Transverse colon (tissue), 4 donors: ENCODE results near the gene SCNN1A. TPM values are rescaled to one million over a fixed set of nuclear protein-coding genes. Genes with fewer than 3 reads are reported as not detected.
A peak's percentile ranks its signal among the peaks of the same experiment; 100 is the strongest.

Source experiments
- DNase-seq: peaks from one replicate; pipeline ENCODE4 v3.0.0-alpha.2; 2019
- H3K27ac ChIP-seq, 4 donors: fragments of 200-600 bp; sonication (generic); 2 replicates each; pipeline ENCODE4 v1.5.1; 2016 to 2018; ENCODE audit warnings: inconsistent platforms in 4 of 4
- H3K27me3 ChIP-seq: fragments of 200-600 bp; sonication (generic); 2 replicates; pipeline ENCODE4 v1.5.1; 2017; ENCODE audit warnings: inconsistent platforms
- H3K36me3 ChIP-seq, 4 donors: fragments of 200-600 bp; sonication (generic); 2 replicates each; pipeline ENCODE4 v1.5.1; 2017 to 2019; ENCODE audit warnings: inconsistent platforms in 4 of 4
- H3K4me1 ChIP-seq, 4 donors: fragments of 200-600 bp; sonication (generic); 2 replicates each; pipeline ENCODE4 v1.5.1; 2017 to 2020; ENCODE audit warnings: inconsistent platforms in 4 of 4
- H3K4me3 ChIP-seq, 4 donors: fragments of 200-600 bp; sonication (generic); 1 replicate in 1 of 4; 2 replicates in 3 of 4; pipeline versions ENCODE4 v1.5.1 to v1.6.1; 2017 to 2019; ENCODE audit warnings: inconsistent platforms in 4 of 4
- H3K9me3 ChIP-seq, 2 donors: fragments of 200-600 bp; sonication (generic); 2 replicates each; pipeline ENCODE4 v1.5.1; 2017 to 2019; ENCODE audit warnings: inconsistent platforms in 2 of 2
- EP300 ChIP-seq: sonication (generic); formaldehyde crosslinking; IDR thresholded peaks from one replicate; pipeline ENCODE4 v1.6.1; 2017; ENCODE audit warnings: antibody characterized with exemption, low read depth
- POLR2A ChIP-seq: fragments of 450-650 bp; IDR thresholded peaks from one replicate; pipeline ENCODE4 v1.6.1; 2016; ENCODE audit warnings: antibody characterized with exemption, mild to moderate bottlenecking, moderate library complexity
- POLR2AphosphoS5 ChIP-seq, 3 donors: sonication (generic); formaldehyde crosslinking; IDR thresholded peaks; one replicate each; pipeline ENCODE4 v1.6.1; 2016; ENCODE audit warnings: antibody characterized with exemption in 3 of 3
- WGBS, 2 donors: methylation state at CpG; one replicate each; pipeline ENCODE4 v1.1.5; 2018; ENCODE audit warnings: low coverage in 1 of 2; 5-methylcytosine and 5-hydroxymethylcytosine counted together
- in situ Hi-C, 4 donors: fragments of 200-750 bp; cut with MboI; loops; one replicate each; pipeline versions ENCODE4 v1.15.0 to v1.15.1; 2017; ENCODE audit warnings: low sequenced_read_pairs in 3 of 4, low pct_ligation_motif_present in 1 of 4, low pct_unique_long_range_greater_than_20kb in 1 of 4
- intact Hi-C: fragments of 100-400 bp; cut with DNase I; formaldehyde crosslinking; loops from one replicate; pipeline ENCODE4 v1.15.1; 2023; ENCODE audit warnings: low total_unique reads
- total RNA-seq, 4 donors: library from RNA; depleted of rRNA; stranded (reverse); fragments of >200 nt; gene quantifications; one replicate each; pipeline ENCODE4 v1.1.0, GENCODE V29; 2016
- TF ChIP-seq, protein P1 (sequence below), 5 experiments: fragments of 200-600 bp in 3 of 5; fragments of 450-650 bp in 2 of 5; sonication (generic) in 3 of 5; IDR thresholded peaks; 1 replicate in 2 of 5; 2 replicates in 3 of 5; pipeline ENCODE4 v1.5.1; 2016 to 2017; ENCODE audit warnings: antibody characterized with exemption in 5 of 5, inconsistent platforms in 3 of 5, mild to moderate bottlenecking in 2 of 5, moderate library complexity in 1 of 5

Gene SCNN1A
- total RNA-seq, 4 donors from 2014 or later: 151 to 757 (median 502) TPM

DNA sequence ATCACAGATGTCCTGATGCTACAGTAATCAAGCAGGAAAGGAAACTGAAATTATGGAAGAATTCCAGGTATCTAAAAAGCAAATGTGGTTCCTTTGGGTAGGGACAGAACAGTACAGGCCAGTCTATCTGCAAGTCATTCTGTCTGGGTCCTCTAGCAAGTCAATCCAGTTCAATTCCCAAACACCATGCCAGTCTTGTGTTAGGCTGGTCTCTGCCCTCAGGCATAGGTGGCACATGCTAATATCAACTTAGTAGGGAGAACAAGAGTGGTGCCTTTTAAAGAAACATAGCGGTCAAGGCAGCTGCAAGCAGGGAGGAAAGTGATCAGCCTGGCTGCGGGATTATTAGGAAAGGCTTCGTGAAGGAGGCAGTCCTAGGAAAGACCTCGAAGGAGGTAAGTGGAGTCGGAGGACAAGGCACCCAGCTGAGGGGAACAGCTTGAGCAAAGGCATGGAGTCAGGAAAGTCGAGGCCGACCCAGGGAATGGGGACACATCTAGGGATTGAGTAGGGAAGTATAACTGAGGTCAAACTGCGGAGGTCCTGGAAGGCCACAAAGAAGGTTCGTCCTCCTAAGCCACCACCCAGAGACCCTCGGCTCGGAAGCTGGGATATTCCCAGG, 68.7 kb downstream of the SCNN1A start:
- peaks cover 13% of the 10 kb centered on the region for H3K27me3 ChIP-seq
- no peak for DNase-seq
- no peak for TF ChIP-seq POLR2AphosphoS5 (IDR thresholded peaks at IDR 0.05)
- TF ChIP-seq, protein P1, sequence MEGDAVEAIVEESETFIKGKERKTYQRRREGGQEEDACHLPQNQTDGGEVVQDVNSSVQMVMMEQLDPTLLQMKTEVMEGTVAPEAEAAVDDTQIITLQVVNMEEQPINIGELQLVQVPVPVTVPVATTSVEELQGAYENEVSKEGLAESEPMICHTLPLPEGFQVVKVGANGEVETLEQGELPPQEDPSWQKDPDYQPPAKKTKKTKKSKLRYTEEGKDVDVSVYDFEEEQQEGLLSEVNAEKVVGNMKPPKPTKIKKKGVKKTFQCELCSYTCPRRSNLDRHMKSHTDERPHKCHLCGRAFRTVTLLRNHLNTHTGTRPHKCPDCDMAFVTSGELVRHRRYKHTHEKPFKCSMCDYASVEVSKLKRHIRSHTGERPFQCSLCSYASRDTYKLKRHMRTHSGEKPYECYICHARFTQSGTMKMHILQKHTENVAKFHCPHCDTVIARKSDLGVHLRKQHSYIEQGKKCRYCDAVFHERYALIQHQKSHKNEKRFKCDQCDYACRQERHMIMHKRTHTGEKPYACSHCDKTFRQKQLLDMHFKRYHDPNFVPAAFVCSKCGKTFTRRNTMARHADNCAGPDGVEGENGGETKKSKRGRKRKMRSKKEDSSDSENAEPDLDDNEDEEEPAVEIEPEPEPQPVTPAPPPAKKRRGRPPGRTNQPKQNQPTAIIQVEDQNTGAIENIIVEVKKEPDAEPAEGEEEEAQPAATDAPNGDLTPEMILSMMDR (IDR thresholded peaks at IDR 0.05): no peak
- no peak for TF ChIP-seq POLR2A
- no peak for TF ChIP-seq EP300
- no peak overlapping the region for H3K27ac ChIP-seq
- WGBS, 2 donors: 89 to 92% methylated on average over 7 to 11 of the region's 11 CpGs
- no peaks in the 10 kb centered on the region for H3K9me3 ChIP-seq
- H3K4me1 ChIP-seq: peaks cover 0 to 42% (median 26%) of the 10 kb centered on the region in 4 donors
- H3K36me3 ChIP-seq: no peaks in the 10 kb centered on the region
- in situ Hi-C loops (no loop called here), intact Hi-C loops (no loop called here)
- no peak overlapping the region for H3K4me3 ChIP-seq

DNA sequence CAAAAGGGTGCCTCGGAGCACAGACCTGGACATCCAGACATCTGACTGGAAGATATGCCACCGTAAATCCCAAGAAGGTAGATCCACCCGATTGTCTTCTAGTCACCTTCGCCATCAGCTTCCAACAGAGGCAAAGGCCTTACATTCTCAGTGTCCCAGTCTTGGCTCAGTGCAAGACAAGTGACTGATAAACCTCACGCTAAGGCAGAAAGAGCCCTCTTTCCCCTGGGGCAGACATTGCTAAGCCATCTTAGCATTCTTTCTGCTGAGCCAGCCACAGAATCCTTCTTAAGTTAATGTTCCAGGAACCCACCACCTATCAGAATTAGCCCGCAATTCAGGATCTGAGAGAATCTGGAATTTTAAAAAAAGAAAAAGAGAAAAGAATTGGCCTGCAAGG, 69.2 kb downstream of the SCNN1A start:
- Histone ChIP-seq H3K27ac (no peak overlapping the region), H3K4me1 (peaks cover 0 to 39% (median 21%) of the 10 kb centered on the region in 4 donors), H3K4me3 (no peak overlapping the region), H3K9me3 (no peaks in the 10 kb centered on the region), H3K27me3 (peaks cover 12% of the 10 kb centered on the region), H3K36me3 (no peaks in the 10 kb centered on the region)
- in situ Hi-C loops: no loop called here
- TF ChIP-seq POLR2AphosphoS5 (IDR thresholded peaks at IDR 0.05): no peak
- TF ChIP-seq, protein P1 (IDR thresholded peaks at IDR 0.05): no peak
- no peak for TF ChIP-seq POLR2A
- TF ChIP-seq EP300: no peak
- no peak for DNase-seq
- intact Hi-C loops: no loop called here
- 77 to 86% methylated on average over 6 of the region's 6 CpGs for WGBS, 2 donors

DNA sequence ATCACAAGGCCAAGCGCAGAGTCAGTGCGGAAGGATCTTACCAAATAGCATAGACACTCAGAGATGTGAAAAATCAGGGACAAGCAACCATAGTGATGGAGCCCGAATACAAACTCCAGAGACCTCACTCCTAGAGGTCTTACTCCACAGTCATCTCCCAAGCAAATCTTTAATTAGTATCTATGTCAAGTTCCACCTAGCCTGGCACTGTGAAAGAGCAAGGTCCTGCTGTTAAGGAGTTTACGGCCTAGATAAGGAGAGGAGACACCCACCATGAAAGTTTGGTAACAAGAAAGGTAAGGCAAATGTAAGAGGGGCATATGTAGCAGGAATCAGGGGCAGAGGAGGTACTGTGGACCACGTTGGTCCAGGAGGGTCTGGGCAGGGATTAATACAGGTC, 72.3 kb downstream of the SCNN1A start:
- Histone ChIP-seq H3K27ac (peak overlapping the region in 3 of 4 donors; percentile 5 to 32 (median 17)), H3K36me3 (no peaks in the 10 kb centered on the region), H3K9me3 (no peaks in the 10 kb centered on the region), H3K27me3 (no peaks in the 10 kb centered on the region), H3K4me1 (peaks cover 0 to 18% (median 17%) of the 10 kb centered on the region in 4 donors), H3K4me3 (no peak overlapping the region)
- 25 to 69% methylated on average over 3 to 5 of the region's 5 CpGs for WGBS, 2 donors
- no peak for TF ChIP-seq EP300
- TF ChIP-seq POLR2AphosphoS5 (IDR thresholded peaks at IDR 0.05): no peak
- no peak for TF ChIP-seq POLR2A
- TF ChIP-seq, protein P1 (IDR thresholded peaks at IDR 0.05): no peak
- intact Hi-C loops: no loop called here
- DNase-seq: no peak
- in situ Hi-C loops: no loop called here

DNA sequence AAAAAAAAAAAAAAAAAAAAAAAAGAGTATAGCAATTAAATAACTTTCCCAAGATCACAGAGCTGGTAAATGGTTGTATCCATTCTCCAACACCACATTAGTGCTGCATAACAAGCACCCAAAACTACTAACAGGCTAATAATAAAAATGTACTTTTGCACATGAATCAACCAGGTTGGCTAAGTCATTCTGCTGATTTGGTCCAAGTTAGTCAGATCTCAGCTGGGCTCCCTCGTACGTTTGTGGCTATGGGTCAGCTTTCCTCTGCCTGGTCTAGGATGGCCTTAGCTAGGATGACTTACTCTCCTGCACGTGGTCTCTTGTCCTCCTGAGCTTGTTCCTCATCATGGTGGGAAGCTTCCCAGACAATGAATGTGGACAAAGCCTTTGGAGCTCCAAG, 72.7 kb downstream of the SCNN1A start:
- Histone ChIP-seq H3K4me3 (no peak overlapping the region), H3K4me1 (peaks cover 0 to 19% (median 17%) of the 10 kb centered on the region in 4 donors), H3K9me3 (no peaks in the 10 kb centered on the region), H3K27me3 (no peaks in the 10 kb centered on the region), H3K27ac (peak overlapping the region in 3 of 4 donors; percentile 5 to 32 (median 17)), H3K36me3 (no peaks in the 10 kb centered on the region)
- WGBS, 2 donors: 88% methylated on average over 3 of the region's 3 CpGs; no CpG with 5 or more reads in 1 of the 2 donors
- intact Hi-C loops (no loop called here), in situ Hi-C loops (no loop called here)
- DNase-seq: no peak
- TF ChIP-seq POLR2A: no peak
- TF ChIP-seq, protein P1 (IDR thresholded peaks at IDR 0.05): no peak
- TF ChIP-seq POLR2AphosphoS5 (IDR thresholded peaks at IDR 0.05): no peak
- no peak for TF ChIP-seq EP300
